Endodermal cell (in vitro differentiated cells): Measurements from ENCODE around the gene EEPD1. TPM values are rescaled to one million over a fixed set of nuclear protein-coding genes. Genes with fewer than 3 reads are reported as not detected.

Experiments
- DNase-seq: peaks from one replicate; pipeline ENCODE4 v3.0.0-alpha.2; 2017
- H3K27ac ChIP-seq: 2 replicates; pipeline ENCODE4 v1.5.1; 2013; ENCODE audit warnings: mild to moderate bottlenecking, low read depth, low read length, moderate library complexity
- H3K27me3 ChIP-seq: 2 replicates; pipeline ENCODE4 v1.6.1; 2013; ENCODE audit warnings: mild to moderate bottlenecking, low read length, moderate library complexity; ENCODE audit not compliant: insufficient read depth, control insufficient read depth, poor library complexity, severe bottlenecking
- H3K36me3 ChIP-seq: 2 replicates; pipeline ENCODE4 v1.7.0; 2013; ENCODE audit warnings: mild to moderate bottlenecking, low read length, moderate library complexity; ENCODE audit not compliant: control insufficient read depth, insufficient read depth
- H3K4me1 ChIP-seq: one replicate; pipeline ENCODE4 v1.7.0; 2013; ENCODE audit warnings: low read length; ENCODE audit not compliant: control insufficient read depth, insufficient read depth
- H3K4me3 ChIP-seq: 2 replicates; pipeline ENCODE4 v1.5.1; 2013; ENCODE audit warnings: mild to moderate bottlenecking, low read length, moderate library complexity
- H3K9ac ChIP-seq: 2 replicates; pipeline ENCODE4 v1.6.1; 2013; ENCODE audit warnings: mild to moderate bottlenecking, low read length, moderate library complexity; ENCODE audit not compliant: poor library complexity, severe bottlenecking; ENCODE audit errors: extremely low read depth
- H3K9me3 ChIP-seq: 2 replicates; pipeline ENCODE4 v1.6.1; 2013; ENCODE audit warnings: mild to moderate bottlenecking, low read length, moderate library complexity; ENCODE audit not compliant: control insufficient read depth
- H3K27ac Mint-ChIP-seq: 2 replicates; pipeline ENCODE4 v1.8.0; 2020; ENCODE audit warnings: mixed read lengths
- H3K27me3 Mint-ChIP-seq: 2 replicates; pipeline ENCODE4 v1.8.0; 2021; ENCODE audit warnings: mild to moderate bottlenecking, mixed read lengths; ENCODE audit not compliant: insufficient read depth
- H3K36me3 Mint-ChIP-seq: 2 replicates; pipeline ENCODE4 v1.8.0; 2020; ENCODE audit warnings: low read depth, mixed read lengths
- H3K4me1 Mint-ChIP-seq: 2 replicates; pipeline ENCODE4 v1.8.0; 2020; ENCODE audit warnings: mixed read lengths
- H3K4me3 Mint-ChIP-seq: 2 replicates; pipeline ENCODE4 v1.8.0; 2020; ENCODE audit warnings: mild to moderate bottlenecking, moderate library complexity, mixed read lengths
- H3K9me3 Mint-ChIP-seq: 2 replicates; pipeline ENCODE4 v1.8.0; 2020; ENCODE audit warnings: mild to moderate bottlenecking, mixed read lengths
- WGBS, 2 experiments: methylation state at CpG; one replicate each; pipeline versions ENCODE4 v1.1.5 to v1.1.7; 2013; ENCODE audit warnings: missing lambda C conversion rate in 2 of 2, mixed read lengths in 1 of 2; ENCODE audit not compliant: insufficient coverage in 1 of 2, insufficient read length in 1 of 2; 5-methylcytosine and 5-hydroxymethylcytosine counted together
- total RNA-seq, 2 donors: library from RNA; stranded (reverse); fragmentation: NEBNext Ultra II Directional in 1 of 2; extraction: Animal tissue kit (Norgen Biotek cat#: 25700) in 1 of 2; gene quantifications; 2 replicates in 1 of 2; 3 replicates in 1 of 2; pipeline ENCODE4 v1.2.1, GENCODE V29; 2021
- TF ChIP-seq, protein P1 (sequence below): fragments of 200-600 bp; sonication (generic); conservative IDR thresholded peaks from 2 replicates; pipeline ENCODE4 v1.5.0; 2021; ENCODE audit warnings: antibody characterized with exemption, mild to moderate bottlenecking

EEPD1 gene
- total RNA-seq, 2 donors from 2014 or later, result 9.7 to 11.4 TPM

DNA sequence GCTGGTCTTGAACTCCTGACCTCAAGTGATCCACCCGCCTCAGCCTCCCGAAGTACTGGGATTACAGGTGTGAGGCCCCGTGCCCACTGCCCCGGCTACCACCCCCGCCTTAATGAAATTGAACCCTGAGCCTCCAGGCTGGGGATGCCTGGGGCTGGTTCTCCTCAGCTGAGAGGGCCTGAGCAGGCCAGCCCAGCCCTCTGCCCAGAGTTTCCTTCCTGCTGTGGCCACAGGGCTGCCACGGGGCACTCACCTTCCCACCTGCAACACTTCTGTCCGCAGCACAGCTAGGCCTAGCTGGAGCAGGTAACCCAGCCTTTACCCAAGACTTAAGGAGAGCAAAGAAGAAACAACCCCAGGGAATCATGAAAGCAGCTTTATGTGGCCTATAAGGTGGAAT is 158.5 kb downstream of the EEPD1 start:
- H3K36me3 Mint-ChIP-seq, result no peaks in the 10 kb centered on the region
- Histone ChIP-seq H3K4me3 (no peak overlapping the region), H3K36me3 (no peaks in the 10 kb centered on the region), H3K27ac (no peak overlapping the region), H3K9me3 (no peaks in the 10 kb centered on the region), H3K27me3 (no peaks in the 10 kb centered on the region), H3K4me1 (peaks cover 11% of the 10 kb centered on the region), H3K9ac (no peak overlapping the region)
- 74 to 88% methylated on average over 4 to 7 of the region's 7 CpGs for WGBS, 2 experiments
- no peak overlapping the region for H3K4me3 Mint-ChIP-seq
- no peaks in the 10 kb centered on the region for H3K27me3 Mint-ChIP-seq
- DNase-seq, result no peak
- H3K4me1 Mint-ChIP-seq, result peaks cover 21% of the 10 kb centered on the region
- H3K27ac Mint-ChIP-seq, result no peak overlapping the region
- TF ChIP-seq, protein P1, sequence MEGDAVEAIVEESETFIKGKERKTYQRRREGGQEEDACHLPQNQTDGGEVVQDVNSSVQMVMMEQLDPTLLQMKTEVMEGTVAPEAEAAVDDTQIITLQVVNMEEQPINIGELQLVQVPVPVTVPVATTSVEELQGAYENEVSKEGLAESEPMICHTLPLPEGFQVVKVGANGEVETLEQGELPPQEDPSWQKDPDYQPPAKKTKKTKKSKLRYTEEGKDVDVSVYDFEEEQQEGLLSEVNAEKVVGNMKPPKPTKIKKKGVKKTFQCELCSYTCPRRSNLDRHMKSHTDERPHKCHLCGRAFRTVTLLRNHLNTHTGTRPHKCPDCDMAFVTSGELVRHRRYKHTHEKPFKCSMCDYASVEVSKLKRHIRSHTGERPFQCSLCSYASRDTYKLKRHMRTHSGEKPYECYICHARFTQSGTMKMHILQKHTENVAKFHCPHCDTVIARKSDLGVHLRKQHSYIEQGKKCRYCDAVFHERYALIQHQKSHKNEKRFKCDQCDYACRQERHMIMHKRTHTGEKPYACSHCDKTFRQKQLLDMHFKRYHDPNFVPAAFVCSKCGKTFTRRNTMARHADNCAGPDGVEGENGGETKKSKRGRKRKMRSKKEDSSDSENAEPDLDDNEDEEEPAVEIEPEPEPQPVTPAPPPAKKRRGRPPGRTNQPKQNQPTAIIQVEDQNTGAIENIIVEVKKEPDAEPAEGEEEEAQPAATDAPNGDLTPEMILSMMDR, result no peak
- no peaks in the 10 kb centered on the region for H3K9me3 Mint-ChIP-seq

- Histone ChIP-seq H3K4me1 (peaks cover 17% of the 10 kb centered on the region), H3K36me3 (no peaks in the 10 kb centered on the region), H3K9me3 (no peaks in the 10 kb centered on the region), H3K27me3 (no peaks in the 10 kb centered on the region), H3K27ac (no peak overlapping the region), H3K4me3 (no peak overlapping the region), H3K9ac (no peak overlapping the region)
- Mint-ChIP-seq H3K27me3 (no peaks in the 10 kb centered on the region), H3K27ac (no peak overlapping the region), H3K4me1 (peaks cover 29% of the 10 kb centered on the region), H3K9me3 (no peaks in the 10 kb centered on the region), H3K4me3 (no peak overlapping the region), H3K36me3 (no peaks in the 10 kb centered on the region)
- DNase-seq, result peak; percentile 91
- WGBS, 2 experiments, result 72 to 81% methylated on average over 10 to 15 of the region's 15 CpGs
- TF ChIP-seq, protein P1, result peak; percentile 84
Observed at GRCh38 chr7:36312064-36312914, 159.2 kb downstream of the EEPD1 start.

DNA sequence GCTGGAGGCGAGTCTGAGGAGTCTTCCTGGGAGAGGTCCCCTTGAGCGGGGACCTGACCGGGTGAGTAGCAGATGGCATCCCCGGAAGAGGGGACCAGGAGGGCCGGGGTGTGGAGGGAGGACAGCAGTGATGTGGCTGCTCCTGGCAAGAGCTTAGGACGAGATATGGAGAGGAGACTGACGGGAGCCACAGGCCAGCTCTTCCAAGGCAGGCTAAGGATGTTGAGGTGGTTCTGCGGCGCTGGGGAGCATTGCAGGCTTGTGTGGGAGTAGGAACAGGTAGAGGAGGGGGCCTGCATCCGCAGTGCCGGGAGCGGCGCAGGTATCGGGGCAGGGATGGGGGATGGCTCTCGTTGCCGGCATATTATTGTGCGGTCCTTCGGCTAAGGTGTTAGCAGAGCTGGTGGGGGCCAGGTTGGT is 159.9 kb downstream of the EEPD1 start:
- Histone ChIP-seq H3K4me1 (peaks cover 20% of the 10 kb centered on the region), H3K27me3 (no peaks in the 10 kb centered on the region), H3K9me3 (no peaks in the 10 kb centered on the region), H3K36me3 (no peaks in the 10 kb centered on the region), H3K4me3 (no peak overlapping the region), H3K9ac (no peak overlapping the region), H3K27ac (no peak overlapping the region)
- Mint-ChIP-seq H3K36me3 (no peaks in the 10 kb centered on the region), H3K27me3 (no peaks in the 10 kb centered on the region), H3K4me1 (peaks cover 35% of the 10 kb centered on the region), H3K4me3 (no peak overlapping the region), H3K27ac (no peak overlapping the region), H3K9me3 (no peaks in the 10 kb centered on the region)
- 92 to 95% methylated on average over 3 to 18 of the region's 18 CpGs for WGBS, 2 experiments
- DNase-seq, result no peak
- TF ChIP-seq, protein P1, result peak; percentile 7
